WI38 (cell line): Measurements from ENCODE around the gene SPATA16.
"Not testable (repeated sequence)": the region's sequence is repeated elsewhere in the genome, so short reads cannot be mapped to it uniquely, and the experiment has no call there.

Source experiments
- H3K4me3 ChIP-seq: 2 replicates; pipeline ENCODE4 v1.5.1; 2011; ENCODE audit warnings: low read depth, mild to moderate bottlenecking, control low read depth, low read length
- TF ChIP-seq, protein P1 (sequence below): IDR thresholded peaks from 2 replicates; pipeline ENCODE4 v1.5.1; 2012; ENCODE audit warnings: low read depth, mild to moderate bottlenecking, control low read depth, low read length

SPATA16 gene

DNA sequence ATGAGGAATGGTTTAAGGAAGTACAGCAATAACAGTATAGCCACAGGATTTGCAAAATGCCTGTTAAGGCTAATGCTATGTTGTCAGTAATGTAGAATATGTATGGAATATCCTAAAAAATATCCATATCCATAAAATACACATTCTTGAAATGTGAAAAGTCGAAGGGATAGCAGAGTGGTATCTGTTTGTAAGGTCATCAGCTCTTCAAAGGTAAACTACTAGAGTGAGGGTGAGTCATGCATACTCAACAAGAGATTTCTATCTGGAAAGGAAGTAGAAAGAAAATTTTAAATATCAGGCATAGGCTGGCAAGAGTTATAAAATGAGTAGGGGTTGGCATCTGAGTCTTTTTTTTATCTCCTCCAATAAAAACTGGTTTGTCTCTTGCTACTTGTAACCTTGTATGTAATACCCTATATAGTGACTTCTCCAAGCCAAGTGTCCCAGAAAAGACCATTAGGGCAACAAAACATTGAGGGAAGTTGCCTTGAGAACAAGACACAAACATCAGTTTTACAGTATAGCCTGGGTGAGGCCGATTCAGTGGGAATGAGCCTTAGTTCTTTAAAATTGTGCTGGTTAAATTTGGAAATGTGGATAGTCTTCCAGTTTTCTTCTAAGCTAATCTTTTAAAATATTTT lies 103.1 kb downstream of the SPATA16 start:
- no peak overlapping the region for H3K4me3 ChIP-seq
- TF ChIP-seq, protein P1, sequence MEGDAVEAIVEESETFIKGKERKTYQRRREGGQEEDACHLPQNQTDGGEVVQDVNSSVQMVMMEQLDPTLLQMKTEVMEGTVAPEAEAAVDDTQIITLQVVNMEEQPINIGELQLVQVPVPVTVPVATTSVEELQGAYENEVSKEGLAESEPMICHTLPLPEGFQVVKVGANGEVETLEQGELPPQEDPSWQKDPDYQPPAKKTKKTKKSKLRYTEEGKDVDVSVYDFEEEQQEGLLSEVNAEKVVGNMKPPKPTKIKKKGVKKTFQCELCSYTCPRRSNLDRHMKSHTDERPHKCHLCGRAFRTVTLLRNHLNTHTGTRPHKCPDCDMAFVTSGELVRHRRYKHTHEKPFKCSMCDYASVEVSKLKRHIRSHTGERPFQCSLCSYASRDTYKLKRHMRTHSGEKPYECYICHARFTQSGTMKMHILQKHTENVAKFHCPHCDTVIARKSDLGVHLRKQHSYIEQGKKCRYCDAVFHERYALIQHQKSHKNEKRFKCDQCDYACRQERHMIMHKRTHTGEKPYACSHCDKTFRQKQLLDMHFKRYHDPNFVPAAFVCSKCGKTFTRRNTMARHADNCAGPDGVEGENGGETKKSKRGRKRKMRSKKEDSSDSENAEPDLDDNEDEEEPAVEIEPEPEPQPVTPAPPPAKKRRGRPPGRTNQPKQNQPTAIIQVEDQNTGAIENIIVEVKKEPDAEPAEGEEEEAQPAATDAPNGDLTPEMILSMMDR: no peak

DNA sequence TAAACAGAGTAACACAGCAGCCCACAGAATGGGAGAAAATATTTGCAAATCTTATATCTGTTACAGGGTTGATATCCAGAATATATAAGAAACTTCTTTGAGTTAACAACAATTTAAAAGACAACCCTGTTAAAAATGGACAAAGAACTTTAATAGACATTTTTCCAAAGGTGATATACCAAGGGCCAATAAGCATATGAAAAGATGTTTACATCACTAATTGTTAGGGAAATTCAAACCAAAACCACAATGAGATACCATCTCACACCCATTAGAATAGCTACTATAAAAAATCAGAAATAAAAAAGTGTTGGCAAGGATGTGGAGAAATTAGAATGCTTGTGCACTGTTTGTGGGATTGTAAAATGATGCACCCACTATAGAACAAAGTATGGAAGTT lies 110.8 kb downstream of the SPATA16 start:
- TF ChIP-seq, protein P1: no peak
- H3K4me3 ChIP-seq: no peak overlapping the region

DNA sequence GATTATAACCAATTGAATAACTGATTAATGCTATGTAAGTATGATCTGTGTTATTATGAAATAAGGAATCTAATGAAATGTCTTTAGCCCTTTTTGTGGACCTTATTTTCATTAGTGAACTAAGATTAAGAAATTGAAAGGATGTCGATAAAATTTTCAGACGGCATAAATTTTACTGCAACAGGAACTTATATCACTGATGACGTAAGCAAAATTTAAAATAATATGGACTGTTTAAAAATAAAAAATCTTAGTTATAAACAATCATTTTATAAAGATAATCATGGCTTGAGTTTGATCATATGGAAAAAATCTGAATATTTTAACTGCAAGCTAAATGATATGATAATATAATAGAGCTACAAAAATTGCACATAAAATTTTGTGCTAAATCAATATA lies 112.7 kb downstream of the SPATA16 start:
- TF ChIP-seq, protein P1: no peak

DNA sequence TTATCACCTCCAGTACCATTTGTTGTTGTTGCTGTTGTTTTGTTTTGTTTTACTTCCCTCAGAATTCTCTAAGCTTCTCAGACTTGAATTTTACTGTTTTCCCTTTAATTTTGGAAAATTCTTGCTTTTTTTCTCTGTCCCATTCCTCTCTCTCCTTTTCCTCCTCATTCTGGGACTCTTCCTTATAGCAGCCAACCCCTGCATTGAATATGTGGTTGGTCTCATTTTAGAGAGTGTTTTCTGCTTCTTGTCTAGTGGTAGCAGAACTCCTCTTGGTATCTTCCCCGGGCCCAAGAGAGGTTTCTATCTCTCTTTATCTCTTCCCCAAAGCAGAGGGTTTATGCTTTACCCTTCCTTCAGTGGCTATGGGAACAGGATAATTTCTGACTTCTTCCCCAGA lies 113.6 kb downstream of the SPATA16 start:
- TF ChIP-seq, protein P1: no peak
- H3K4me3 ChIP-seq: no peak overlapping the region

More for the DNA sequence above, 112.7 kb downstream of the SPATA16 start:
- H3K4me3 ChIP-seq: no peak overlapping the region

DNA sequence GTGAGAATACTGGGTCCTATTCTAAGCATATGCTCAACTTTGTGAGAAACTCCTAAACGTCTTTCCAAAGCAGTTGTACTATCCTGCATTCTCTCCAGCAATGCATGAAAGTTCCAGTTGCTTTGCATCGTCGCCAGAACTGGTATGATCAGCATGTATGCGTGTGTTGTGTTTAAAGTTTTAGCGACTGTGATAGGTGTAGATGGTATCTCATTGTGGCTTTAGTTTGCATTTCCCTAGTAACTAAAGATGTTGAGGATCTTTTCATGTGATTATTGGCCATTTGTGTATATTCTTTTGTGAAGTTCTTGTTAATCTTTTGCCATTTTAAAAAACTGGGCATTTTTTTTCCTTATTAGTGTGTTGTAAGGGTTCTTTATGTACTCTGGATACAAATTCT lies 115.1 kb downstream of the SPATA16 start:
- no peak overlapping the region for H3K4me3 ChIP-seq
- TF ChIP-seq, protein P1: no peak

DNA sequence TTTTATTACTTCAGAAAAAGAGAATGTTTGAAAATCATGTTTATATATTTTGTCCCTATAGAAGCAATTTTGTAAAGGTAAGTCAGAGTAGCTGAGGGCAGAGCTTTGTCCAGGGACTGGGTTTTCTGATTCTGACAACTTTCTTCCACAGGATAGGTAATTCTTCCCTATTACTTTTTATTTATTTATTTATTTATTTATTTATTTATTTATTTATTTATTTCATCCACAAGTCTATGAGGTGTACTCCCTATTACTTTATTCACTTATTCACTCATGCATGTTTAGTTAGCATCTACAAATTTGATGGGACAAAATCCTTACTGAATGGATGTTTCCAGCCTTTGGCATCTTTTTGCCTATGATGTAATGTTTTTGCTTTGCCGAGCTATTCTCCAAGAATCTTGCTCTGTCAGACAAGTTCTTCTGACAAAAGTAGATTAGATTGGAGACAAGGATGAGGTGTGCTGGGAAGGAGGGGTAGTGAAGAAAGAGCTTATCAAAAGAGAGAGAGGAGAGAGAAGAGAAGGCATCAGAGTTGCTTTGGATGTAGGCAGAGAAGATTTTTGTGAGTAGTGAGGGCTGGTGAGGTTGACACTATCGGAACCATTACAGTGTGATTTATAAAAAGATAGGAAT lies 119.4 kb downstream of the SPATA16 start:
- TF ChIP-seq, protein P1: no peak
- H3K4me3 ChIP-seq: no peak overlapping the region

DNA sequence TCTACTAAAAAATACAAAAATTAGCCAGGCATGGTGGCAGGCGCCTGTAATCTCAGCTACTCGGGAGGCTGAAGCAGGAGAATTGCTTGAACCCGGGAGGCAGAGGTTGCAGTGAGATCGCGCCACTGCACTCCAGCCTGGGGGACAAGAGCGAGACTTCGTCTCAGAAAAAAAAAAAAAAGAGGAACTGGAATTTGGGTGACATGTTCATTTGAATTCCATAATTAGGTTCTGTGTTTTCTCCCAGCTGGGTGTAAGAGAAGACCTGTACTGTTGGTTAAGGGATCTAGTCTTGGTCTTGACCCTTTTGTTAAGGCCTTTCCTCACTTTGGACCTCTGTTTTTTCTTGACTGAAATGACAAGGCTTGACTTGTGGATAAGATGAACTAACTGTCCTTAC lies 120.9 kb downstream of the SPATA16 start:
- not testable (repeated sequence) for H3K4me3 ChIP-seq
